Measurements from ENCODE around the gene EIF4E1B. TPM values are rescaled to one million over a fixed set of nuclear protein-coding genes. Genes with fewer than 3 reads are reported as not detected.

EIF4E1B gene
- polyA plus RNA-seq (0.82 TPM in 1 of 2 replicates, not detected in the other), polyA minus RNA-seq (1.5 TPM in 1 of 2 replicates, not detected in the other)

- no peak within 1 kb of the TSS for H2AFZ ChIP-seq (ENCODE audit: low read depth, low read length)
- H3K4me3 ChIP-seq (ENCODE audit: low read length) = peak within 1 kb of the TSS; percentile 85
- TF ChIP-seq SMC3 (conservative IDR thresholded peaks at IDR 0.05; ENCODE audit: poor library complexity) (no peak), RAD21 (conservative IDR thresholded peaks at IDR 0.05) (peak; percentile 18), CTCF (IDR thresholded peaks at IDR 0.05; ENCODE audit: poor library complexity, severe bottlenecking) (peak; percentile 42), EP300 (conservative IDR thresholded peaks at IDR 0.05; ENCODE audit: poor library complexity, severe bottlenecking) (no peak), MXI1 (conservative IDR thresholded peaks at IDR 0.05; ENCODE audit: poor library complexity, severe bottlenecking) (peak; percentile 55), POLR2AphosphoS5 (IDR thresholded peaks at IDR 0.05) (peak; percentile 41), REST (IDR thresholded peaks at IDR 0.05; ENCODE audit: borderline replicate concordance) (no peak), EZH2 (IDR thresholded peaks at IDR 0.05; ENCODE audit: borderline replicate concordance, insufficient read depth, low read length, poor library complexity, severe bottlenecking) (no peak)
- H3K9ac ChIP-seq (ENCODE audit: low read length) = peak within 1 kb of the TSS; percentile 76
- peak within 1 kb of the TSS; percentile 89 for H3K4me2 ChIP-seq (ENCODE audit: low read length)
- H3K79me2 ChIP-seq (replicated peaks; ENCODE audit: insufficient read depth, low read length) = no peaks in the 10 kb centered on the region
- peak within 1 kb of the TSS; percentile 37 for H3K27ac ChIP-seq (ENCODE audit: low read length)
- H3K36me3 ChIP-seq (ENCODE audit: insufficient read depth, low read length) = no peaks in the 10 kb centered on the region
- no peaks in the 10 kb centered on the region for H4K20me1 ChIP-seq (ENCODE audit: insufficient read depth)
- H3K27me3 ChIP-seq (ENCODE audit: insufficient read depth, low read depth, low read length) = peaks cover 50% of the 10 kb centered on the region
- H3F3A ChIP-seq (ENCODE audit: insufficient read depth, low read length, poor library complexity, severe bottlenecking) = no peaks in the 10 kb centered on the region
- H3K9me2 ChIP-seq (ENCODE audit: insufficient read depth, low read length) = no peaks in the 10 kb centered on the region
- H3K9me3 ChIP-seq (ENCODE audit: low read length) = no peaks in the 10 kb centered on the region
Measured at GRCh38 chr5:176629853-176630680, at the start of gene EIF4E1B, which contains the start of gene SNCB. TSS of gene EIF4E1B (plus strand) at chr5:176630675. CDS start at chr5:176642788, 12,113 bp downstream. TSS of gene SNCB (minus strand) at chr5:176630534. CDS start at chr5:176629654, 880 bp downstream.

GRCh38 chr5:176581361-176581760, 49.1 kb upstream of the EIF4E1B start:
- H3K9ac ChIP-seq (ENCODE audit: low read length) = no peak overlapping the region
- H3K36me3 ChIP-seq (ENCODE audit: insufficient read depth, low read length) = no peaks in the 10 kb centered on the region
- H3K27me3 ChIP-seq (ENCODE audit: insufficient read depth, low read depth, low read length) = no peaks in the 10 kb centered on the region
- peaks cover 2% of the 10 kb centered on the region for H3K9me3 ChIP-seq (ENCODE audit: low read length)
- H3F3A ChIP-seq (ENCODE audit: insufficient read depth, low read length, poor library complexity, severe bottlenecking) = no peaks in the 10 kb centered on the region
- H3K79me2 ChIP-seq (replicated peaks; ENCODE audit: insufficient read depth, low read length) = no peaks in the 10 kb centered on the region
- no peak overlapping the region for H2AFZ ChIP-seq (ENCODE audit: low read depth, low read length)
- no peaks in the 10 kb centered on the region for H3K9me2 ChIP-seq (ENCODE audit: insufficient read depth, low read length)
- H3K4me3 ChIP-seq (ENCODE audit: low read length) = no peak overlapping the region
- no peak for TF ChIP-seq TAF1 (IDR thresholded peaks at IDR 0.05; ENCODE audit: low read depth)
- no peak for TF ChIP-seq SMC3 (conservative IDR thresholded peaks at IDR 0.05; ENCODE audit: poor library complexity)
- no peak for TF ChIP-seq RAD21 (conservative IDR thresholded peaks at IDR 0.05)
- no peak for TF ChIP-seq POLR2AphosphoS5 (IDR thresholded peaks at IDR 0.05)
- no peak overlapping the region for H3K4me2 ChIP-seq (ENCODE audit: low read length)
- H3K27ac ChIP-seq (ENCODE audit: low read length) = no peak overlapping the region
- H4K20me1 ChIP-seq (ENCODE audit: insufficient read depth) = no peaks in the 10 kb centered on the region

Measured in neural cell (in vitro differentiated cells).